HL-60 (cell line): ENCODE results near the gene AMER2.

ENCODE experiments used
- CTCF ChIP-seq: IDR thresholded peaks from one replicate; pipeline ENCODE4 v1.5.1; 2011; ENCODE audit warnings: low read length, control low read depth, inconsistent platforms; ENCODE audit not compliant: insufficient read depth
- GABPA ChIP-seq: IDR thresholded peaks from 2 replicates; pipeline ENCODE4 v1.6.1; 2012; ENCODE audit warnings: low read depth
- POLR2AphosphoS5 ChIP-seq: IDR thresholded peaks from 2 replicates; pipeline ENCODE4 v1.6.1; 2012; ENCODE audit warnings: low read depth
- REST ChIP-seq: IDR thresholded peaks from 2 replicates; pipeline ENCODE4 v1.6.1; 2012; ENCODE audit warnings: low read depth; ENCODE audit not compliant: insufficient replicate concordance
- SPI1 ChIP-seq: IDR thresholded peaks from 2 replicates; pipeline ENCODE4 v1.6.1; 2012; ENCODE audit warnings: low read depth, mild to moderate bottlenecking, borderline replicate concordance

- TF ChIP-seq CTCF (no peak), POLR2AphosphoS5 (no peak), REST (no peak), GABPA (no peak), SPI1 (no peak)
Observed at GRCh38 chr13:25210842-25211569, 38.9 kb upstream of the AMER2 start.
